NCI-H187 (cell line): ENCODE data around the gene ZBTB24.
"Not testable (repeated sequence)": the region's sequence is repeated elsewhere in the genome, so short reads cannot be mapped to it uniquely, and the experiment has no call there.

Experiments used
- DNase-seq, 2 experiments: peaks; one replicate each; lab custom pipeline; 2025; lab: John Stamatoyannopoulos, UW

Gene ZBTB24

DNA sequence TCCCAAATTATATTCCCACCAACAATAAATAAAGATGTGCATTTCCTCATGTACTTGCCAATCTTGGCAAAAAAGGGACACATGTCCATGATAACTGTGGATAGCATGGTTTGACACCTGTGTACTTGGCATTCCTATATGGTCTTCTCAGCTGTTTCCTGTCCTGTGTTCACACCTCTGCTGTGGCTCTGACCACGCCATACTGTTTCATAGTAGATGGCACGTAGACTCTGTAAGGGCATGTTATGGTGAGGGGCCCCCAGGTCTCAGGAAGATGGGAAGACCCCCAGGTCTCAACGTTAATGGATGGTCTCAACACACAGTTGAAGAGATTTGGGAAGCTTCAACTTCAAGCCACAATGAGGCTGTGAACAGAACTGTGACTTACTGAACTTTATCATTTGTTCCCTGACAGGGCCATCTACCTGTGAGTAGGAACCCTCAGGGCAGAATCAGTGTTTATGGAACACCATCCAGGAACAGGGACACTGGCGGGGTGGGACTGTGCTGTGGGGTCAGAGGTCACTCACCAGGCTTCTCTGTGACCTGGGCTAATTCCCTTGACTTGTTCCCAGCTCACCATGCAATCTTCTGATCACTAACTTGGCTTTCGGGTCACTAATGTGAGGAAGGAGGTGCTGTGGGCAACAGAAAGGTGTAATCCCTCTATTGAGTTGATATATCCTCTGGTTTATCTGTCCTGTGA, 11.8 kb downstream of the ZBTB24 start:
- DNase-seq, result no peak

DNA sequence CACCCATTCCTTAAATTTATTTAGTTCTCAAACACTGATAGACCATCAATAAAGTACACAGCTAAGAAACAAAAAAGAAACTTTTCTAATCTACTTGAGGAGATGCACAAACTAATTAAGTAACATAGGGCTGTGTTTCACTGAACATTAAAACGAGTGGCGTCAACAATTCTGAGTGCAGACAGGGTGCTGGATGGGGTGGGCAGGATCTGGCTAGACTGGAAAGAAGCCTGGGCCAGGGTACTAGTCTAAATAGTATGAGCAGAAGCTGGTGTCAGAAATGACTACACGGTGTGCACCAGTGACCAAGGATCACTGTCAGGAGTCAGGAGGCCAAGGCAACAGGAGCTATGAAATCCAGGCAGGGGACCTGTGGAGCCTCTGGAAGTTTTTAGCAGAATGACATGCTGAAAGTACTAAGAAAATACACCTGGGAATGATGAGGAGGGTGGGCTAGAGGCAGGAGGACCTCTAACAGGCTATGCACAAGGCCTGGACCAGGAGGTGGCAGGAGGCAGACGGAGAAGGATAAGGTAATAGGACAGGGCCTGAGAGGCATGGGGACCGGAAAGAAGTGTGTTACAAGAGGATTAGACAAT, 13.3 kb downstream of the ZBTB24 start:
- no peak for DNase-seq

DNA sequence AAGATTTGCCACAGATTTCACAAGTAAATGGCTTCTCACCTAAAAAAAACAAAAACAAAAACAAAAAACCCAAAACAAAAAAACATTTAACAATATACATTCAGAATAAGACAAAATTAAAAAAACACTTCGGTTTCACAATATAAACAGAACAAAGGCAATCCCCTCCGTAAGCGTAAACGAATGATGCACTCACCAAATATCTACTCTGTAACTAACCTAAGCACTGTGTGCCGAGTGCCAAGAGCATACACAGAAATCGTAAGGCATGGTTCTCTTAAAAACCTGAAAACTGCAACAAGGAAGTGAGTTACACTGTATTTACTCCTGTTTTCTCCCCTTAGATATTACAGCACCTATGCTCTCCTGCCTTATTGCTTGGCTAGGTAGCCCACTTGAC, 15.3 kb downstream of the ZBTB24 start:
- DNase-seq, result no peak

DNA sequence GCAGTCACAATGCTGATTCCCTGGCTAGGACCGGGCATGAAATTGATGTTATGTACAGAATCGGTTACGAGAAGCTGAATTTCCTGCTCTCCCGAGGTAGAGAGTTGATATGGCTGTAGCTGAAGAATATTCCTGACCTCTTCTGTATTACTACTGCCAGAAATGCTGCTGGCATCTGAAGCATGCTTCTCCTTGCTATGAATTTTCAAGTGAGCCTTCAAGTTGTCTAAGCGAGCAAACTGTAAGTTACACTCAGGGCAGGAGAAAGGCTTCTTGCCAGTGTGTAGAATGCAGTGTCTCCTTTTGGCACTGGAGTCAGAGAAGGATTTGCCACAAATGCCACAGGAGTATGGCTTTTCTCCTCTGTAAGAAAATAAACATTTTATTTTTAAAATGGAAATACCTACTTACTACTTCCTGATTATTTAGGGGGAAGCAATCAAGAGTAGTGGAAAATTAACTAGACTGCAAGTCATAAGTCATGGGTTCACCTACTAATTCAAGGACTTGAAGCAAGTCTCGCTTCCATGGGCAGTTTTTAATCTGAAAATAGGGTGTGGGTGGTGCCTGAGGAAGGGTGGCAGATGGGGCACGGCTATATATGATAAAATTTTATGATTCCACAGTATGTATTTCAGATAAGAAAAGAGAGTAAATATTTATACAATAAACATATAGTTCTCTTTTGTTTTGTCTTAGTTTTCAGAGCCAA, 16.7 kb downstream of the ZBTB24 start:
- no peak for DNase-seq

DNA sequence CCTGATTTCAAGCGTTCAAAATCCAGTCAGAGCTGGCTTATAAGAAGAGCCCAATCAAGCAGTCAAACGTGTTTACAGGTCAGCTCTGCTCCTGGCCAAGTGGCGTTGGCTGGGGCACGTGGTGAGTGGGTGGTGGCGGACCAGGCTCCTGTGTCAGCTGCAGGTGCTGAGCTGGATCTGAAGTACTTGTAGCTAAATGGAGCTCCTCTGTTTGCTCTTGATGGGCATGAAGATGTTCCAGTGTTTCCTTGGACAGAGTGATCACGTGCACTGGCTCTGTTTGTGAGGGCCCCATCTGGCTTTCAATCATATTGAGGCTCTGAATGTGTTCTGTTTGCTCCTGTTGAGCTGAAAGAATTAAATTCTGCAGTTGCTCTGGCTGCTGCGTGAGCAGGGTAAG, 17.2 kb downstream of the ZBTB24 start:
- DNase-seq, result peak; percentile 87 to 91

DNA sequence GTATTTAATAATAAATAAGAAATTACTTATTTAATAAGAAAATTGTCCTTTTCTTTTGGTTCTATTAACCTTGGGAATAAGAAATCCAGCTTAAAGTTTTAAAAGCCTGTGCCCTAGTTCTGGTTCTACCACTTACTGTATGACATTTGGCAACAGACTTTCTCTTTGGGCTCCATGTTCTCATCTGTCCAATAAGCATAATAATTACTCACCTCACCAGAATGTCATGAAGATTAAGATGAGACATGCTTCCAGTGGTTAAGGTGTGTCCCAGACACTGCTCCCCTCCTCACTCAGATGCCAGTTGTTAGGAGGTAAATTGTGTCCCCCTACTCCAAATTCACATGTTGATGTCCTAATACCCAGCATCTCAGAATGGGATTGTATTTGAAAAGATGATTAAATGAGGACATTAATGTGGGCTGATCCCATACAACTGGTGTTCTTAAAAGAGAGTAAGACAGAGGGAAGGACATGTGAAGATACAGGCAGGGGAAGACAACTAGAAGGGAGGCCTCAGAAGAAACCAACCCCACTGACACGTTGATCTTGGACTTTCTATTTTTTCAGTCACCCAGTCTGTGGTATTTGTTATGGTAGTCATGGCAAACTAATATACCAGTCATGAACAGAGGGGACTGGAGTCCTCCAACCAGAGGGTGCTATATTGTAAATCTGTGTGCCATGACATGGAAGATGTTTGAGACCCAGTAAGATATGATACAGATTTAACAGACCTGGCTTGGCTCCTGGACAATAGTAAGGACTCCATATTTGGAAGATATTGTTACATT, 21.1 kb downstream of the ZBTB24 start:
- no peak for DNase-seq

DNA sequence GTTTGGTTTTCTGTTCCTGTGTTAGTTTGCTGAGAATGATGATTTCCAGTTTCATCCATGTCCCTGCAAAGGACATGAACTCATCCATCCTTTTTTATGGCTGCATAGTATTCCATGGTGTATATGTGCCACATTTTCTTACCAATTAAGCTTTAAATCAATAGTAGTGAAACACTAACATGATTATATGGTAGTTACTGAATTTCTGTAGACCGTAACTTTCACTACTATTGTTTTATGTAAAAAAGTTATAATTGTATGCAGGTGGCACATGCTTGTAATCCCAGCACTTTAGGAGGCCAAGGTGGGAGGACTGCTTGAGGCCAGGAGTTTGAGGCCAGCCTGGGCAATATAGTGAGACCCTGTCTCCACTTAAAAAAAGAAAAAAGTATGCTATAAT, 21.8 kb downstream of the ZBTB24 start:
- DNase-seq, result not testable (repeated sequence)

DNA sequence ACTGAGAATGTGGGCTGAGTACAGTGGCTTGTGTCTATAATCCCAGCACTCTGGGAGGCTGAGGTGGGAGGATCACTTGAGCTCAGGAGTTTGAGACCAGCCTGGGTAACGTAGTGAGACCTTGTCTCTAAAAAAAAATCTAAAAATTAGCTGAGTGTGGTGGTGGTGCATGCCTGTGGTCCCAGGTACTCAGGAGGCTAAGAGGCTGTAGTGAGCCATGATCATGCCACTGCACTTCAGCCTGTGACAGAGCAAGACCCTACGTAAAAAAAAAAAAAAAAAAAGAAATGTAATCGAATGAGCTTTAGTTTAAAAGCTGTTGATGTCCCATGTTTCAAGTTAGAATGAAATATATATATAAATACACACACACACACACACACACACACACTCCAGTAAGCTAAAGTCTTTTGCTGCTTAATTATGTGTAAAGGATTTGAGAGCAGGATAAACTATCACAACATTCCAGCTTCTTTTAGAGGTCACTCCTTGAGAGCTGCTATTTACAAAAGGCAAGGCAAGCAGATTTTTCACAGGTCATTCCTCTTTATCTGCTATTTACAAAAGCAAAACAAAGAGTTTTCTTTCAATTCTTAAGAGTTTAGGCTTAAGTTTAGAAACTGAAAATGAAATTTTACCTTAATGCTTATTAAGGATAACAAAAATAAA, 22.7 kb downstream of the ZBTB24 start:
- DNase-seq, result no peak

DNA sequence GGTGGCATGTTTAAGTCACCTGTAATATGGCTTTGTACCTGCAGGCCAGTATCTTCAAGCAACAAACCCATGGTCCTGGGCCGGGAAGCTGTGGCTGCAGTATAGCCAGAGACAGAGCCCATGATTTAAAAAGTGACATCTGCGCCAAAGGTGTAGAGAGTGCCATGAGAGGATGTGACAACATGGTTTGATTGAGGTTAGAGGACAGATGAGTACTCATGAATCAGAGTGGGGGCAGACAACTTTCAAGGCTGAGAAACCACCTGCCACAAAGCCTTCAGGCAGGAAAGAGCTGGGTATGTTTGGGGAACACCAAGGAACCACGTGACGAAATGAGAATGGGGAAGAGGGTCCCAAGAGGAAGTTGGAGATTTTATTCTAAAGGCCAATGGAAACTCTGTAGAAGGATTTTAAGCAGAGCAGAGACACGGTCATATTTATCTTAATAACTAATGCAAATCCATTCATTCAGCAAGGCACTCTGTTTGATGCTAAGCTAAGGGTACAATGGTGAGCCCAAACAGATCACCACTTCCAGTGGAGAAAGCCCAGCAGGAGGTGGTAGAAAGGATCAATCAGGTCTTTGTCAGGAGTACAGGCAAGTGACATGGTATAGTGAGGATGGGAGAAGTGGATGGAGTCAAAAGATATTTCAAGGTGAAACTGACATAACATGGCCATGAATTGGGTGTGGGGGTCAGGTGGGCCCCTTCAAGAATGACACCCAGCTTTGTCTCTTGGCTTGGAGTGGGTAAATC, 24.1 kb downstream of the ZBTB24 start:
- DNase-seq, result peak in 1 of 2 experiments; percentile 43

DNA sequence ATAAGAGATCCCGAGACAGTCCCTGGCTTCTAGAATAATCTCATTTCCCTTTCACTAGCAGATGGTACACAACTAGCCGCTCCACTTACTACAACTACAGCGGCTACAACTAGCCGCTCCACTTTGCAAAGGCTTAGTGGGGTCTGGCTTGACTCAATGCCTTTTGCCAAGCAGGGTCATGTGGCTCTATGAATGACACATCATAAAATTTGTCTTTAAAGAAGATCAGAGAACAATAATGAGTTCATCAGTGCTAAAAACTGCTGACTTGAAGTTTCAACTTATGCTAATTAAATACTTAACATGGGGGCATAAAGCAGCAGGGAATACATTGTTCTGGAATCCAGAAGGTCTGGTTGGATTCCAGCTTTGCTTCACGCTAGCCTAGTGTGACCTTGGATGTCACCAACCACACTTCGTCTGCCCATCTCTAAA, 25.4 kb downstream of the ZBTB24 start:
- no peak for DNase-seq

DNA sequence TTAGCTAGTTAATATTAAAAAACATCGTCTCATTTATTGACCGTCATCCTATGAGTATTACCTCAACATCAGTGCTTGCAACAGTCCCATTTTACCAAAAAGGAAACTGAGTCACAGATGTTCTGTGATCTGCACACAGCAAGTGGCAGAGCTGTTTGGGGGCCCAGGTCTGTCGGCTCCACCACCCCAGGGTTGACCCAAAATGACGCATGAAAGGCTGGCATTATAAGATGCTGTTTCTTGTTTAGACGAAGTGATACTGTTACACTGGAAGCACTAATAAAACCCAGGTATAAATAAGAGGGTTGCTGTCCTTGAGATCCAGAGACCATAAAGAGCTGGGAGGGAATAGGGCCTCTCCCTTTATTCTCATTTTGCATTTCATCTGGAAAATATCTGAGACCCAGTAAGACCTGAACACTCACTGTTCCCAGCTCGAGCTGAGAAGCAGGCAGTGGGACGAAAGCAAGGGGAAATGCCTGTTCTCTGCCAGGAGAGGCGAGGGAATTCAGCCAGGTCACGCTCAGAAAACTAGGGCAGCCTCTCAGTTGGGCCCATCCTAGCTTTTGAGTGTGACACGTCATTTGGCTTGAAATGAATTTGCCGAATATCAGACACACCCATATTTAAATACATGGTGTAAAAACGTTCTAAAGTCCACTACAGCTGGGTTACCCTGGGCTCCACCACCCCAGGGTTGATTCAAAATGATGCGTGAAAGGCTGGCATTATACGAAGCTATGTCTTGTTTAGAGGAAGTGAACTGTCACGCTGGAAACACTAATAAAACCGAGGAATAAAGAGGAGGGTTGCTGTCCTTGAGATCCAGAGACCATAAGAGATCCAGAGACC, 26.1 kb downstream of the ZBTB24 start:
- no peak for DNase-seq

DNA sequence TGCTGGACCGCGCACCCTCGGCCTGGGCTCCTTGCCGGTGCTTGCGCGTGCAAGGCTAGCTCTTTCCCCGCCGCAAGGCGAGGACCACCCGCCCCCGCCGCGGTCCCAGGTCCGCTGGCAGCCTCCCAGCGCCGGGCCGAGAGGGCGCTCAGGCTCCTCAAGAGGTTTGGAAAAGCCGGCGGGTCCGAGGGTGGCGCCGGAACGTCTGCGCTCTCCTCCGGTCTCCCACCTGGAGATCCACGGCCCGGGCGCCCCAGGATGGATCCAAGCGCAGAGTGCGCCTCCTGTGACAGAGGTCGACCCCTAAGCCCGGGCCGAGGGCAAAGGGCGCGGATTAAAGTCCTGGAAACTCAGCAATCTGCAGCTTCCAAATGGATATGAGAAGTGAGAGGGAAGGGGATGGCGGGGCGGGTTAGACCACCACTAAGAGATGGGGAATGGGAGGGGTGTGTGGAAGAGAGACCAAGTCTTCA, 26.9 kb downstream of the ZBTB24 start:
- peak in 1 of 2 experiments; percentile 34 for DNase-seq

DNA sequence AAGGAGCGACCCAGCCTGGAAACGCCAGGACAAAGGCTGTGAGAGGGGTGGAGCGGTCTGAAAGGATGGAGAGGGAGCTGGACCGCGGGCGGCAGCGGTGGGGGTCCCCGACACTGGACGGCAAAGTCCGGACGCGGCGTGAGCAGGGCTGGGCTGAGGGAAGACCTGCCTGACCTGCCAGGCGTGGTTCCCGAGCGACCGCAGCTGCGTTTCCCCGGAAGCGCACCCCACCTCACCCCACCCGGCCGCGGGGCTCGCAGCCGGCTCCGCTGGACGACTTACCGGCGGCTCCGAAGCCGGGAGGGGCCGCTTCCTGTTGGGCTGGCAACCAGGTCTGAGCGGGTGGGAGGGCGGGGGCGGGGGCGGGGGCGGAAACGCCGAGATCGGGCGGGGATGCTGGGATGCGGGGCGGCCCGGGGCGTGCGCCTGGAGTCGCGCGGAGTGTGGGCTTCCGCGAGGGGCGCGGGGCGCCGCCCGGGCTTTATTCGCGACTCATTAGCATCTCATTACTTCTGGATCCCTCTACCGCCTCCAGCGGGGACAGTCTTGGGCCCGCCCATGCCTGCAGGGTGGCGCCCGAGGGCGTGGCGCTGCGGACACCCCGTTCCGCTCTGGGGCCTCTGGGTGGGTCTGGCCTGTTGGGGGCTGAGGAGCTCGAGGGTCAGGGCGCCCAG, 27.4 kb downstream of the ZBTB24 start, which contains the start of gene MICAL1:
TSS of gene MICAL1 (minus strand) at position 336 of the 674 bp plus-strand sequence. CDS start 1,576 bp downstream, outside the sequence.
- peak; percentile 40 to 61 for DNase-seq

DNA sequence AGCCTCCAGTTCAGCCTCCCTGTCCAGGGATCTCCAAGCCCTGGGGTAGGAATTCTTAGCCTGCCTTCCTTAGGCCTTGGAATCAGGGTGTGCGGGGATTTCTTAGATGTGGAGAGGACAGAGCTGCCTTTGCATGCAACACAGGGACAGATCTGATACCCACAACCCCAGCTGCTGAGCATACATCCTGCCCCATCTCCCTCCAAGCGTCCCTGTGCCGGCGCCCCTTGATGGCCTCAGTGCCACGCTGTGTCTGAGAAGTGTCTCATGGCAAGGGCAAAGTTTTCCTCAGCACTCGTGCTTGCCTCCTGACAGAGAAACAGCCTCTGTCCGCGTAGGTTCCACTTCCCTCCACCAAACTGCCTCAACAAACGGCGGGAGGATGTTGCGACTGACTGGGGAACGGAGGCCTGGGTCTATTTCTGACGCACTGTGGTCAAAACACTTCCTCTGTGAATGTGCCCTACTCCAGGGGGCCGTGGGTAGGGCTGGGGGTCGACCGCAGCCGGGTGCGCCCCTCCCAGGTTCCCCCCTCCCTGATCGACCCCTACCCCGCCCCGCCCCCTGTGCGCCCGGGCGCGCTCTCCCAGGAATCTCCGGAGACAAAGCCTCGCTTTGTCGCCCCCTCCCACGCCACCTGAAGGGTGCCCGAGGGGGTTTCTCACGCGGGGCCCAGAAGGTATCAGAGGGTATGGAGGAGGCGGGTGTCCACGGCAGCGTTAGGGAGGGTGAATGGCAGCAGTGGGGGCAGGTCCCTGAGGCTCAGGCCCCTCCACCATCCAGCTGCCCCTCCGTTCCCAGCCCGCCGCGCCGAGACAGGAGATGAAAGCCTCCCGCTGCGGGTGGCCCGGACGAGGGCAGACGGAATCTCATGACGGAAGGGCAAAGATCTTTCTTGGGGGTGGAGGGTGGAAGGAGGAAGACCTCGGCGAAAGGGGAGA, 28.3 kb downstream of the ZBTB24 start:
- peak in 1 of 2 experiments; percentile 72 for DNase-seq

DNA sequence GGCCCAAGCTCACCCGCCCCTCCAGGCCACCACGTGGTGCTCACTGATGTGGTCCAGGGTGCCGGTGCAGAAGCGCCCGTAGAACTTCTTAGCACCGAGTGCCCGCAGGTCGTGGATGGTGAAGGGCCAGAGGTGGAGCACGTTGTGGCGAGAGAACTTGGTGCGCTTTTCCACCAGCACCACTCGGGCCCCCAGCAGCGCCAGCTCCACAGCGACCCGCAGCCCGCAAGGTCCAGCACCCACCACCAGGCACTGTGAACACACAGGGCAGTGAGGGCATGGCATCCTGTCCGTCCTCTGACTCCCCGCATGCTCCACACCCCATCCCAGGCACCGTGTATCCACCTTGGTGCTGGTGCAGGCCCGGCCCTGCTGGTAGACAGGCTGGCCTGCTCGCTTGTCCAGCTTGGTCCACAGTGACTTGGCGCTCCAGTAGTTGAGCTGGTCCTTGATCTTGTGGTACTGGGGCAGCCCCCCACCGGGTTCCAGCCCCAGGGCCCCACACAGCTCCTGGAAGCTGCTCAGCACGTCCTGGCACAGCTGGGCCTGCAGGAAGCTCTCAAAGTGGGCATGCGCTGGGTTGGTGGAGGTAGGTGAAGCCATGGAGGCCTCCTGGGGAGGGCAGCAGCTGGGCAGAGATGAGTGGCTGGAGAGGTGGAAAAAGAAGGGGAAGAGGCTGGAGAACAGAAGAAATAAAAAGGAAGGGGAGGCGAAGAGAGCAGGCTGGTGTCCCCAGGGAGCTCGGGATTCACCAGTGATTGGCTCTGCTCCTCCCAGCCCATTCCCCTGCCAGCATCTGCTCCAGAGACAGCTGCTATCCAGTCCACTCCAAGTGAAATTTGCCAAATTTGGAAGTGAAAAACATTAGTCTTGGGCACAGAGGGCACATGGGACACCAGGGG, 29.2 kb downstream of the ZBTB24 start:
- DNase-seq, result peak; percentile 67 to 72

DNA sequence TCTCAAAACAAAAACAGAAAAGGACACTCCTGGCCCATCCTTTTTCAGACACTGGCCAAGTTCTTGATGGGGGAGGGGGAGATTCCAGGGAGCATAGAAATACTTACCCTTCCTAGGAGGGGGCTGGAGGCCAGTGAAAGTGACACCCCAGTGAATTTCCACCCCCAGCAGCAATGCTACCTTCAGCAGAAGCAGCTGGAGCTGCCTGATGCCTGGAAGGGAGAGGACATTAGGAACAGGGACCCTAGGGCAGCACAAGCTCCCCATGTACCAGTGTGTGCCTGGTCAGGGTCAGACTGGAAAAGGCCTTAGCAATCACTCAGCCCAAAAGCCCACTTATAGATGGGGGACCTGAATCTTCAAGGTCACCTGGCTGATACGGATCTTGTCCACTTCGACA, 29.9 kb downstream of the ZBTB24 start:
- no peak for DNase-seq

DNA sequence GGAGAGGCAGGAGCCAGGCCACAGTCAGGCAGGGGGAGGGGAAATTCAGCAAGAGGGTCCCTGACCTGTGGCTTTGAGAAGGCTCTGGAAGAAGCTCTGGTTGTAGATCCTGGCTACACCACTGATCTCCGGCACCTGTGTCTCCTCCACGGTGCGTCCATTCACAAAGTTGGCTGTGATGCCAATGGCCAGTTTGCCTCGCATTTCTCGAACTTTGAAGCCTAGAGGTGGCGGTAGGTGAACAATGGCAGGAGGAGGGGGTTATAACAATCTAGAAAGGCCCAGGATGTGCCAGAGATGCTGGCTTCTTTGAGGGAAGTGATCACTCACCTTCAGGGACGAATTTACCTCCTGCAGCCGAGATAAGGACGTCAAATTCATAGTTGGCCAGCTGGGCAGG, 30.8 kb downstream of the ZBTB24 start:
- no peak for DNase-seq
